K562 (cell line): ENCODE data around the gene RASL10B. TPM values are rescaled to one million over a fixed set of nuclear protein-coding genes. Genes with fewer than 3 reads are reported as not detected.

Source experiments
- ATAC-seq: fragments of 200-7000 bp; cut with Tn5 transposase; 3 replicates; pipeline ENCODE4 v1.9.1; 2020; ENCODE audit warnings: moderate library complexity
- BruUV-seq: library from RNA; stranded (reverse); fragments of 400-500 nt; replicated peaks from 2 replicates; lab custom pipeline; 2021; lab: Mats Ljungman, UMichigan
- CTCF ChIA-PET: fragments of 300-600 bp; formaldehyde crosslinking; extraction: SDS; loops from one replicate; lab custom pipeline; 2021; ENCODE audit warnings: low intra/inter-chr PET ratio; lab: Yijun Ruan, JAX
- POLR2A ChIA-PET: fragments of 300-600, 350-650 bp; sonication (Branson Sonifier 250); formaldehyde crosslinking; extraction: SDS; loops from one replicate; lab custom pipeline; 2021; ENCODE audit warnings: antibody characterized with exemption, inconsistent platforms; lab: Yijun Ruan, JAX
- DNase-seq, 4 experiments: peaks; one replicate each; pipeline versions ENCODE4 v3.0.0 to v3.0.0-alpha.2; 2011 to 2018; ENCODE audit warnings: low spot score in 3 of 4, mixed read lengths in 3 of 4; ENCODE audit errors: extremely low read depth in 1 of 4
- FAIRE-seq: peaks from 2 replicates; lab custom pipeline; 2011; peaks lifted over from hg19 to GRCh38; lab: Jason Lieb, UNC
- H2AFZ ChIP-seq: 2 replicates; pipeline ENCODE4 v1.6.0; 2011; ENCODE audit warnings: low read depth, low read length, control low read depth, inconsistent platforms
- H3K27ac ChIP-seq: fragments of 200-600 bp; 3 replicates; pipeline ENCODE4 v1.8.0; 2011; ENCODE audit warnings: low read depth, mild to moderate bottlenecking, control low read depth, inconsistent platforms, low read length, moderate library complexity, mixed read lengths; ENCODE audit errors: extremely low read depth
- H3K27me3 ChIP-seq, 2 experiments: fragments of 300-600 bp in 1 of 2; 2 replicates in 1 of 2; 3 replicates in 1 of 2; pipeline versions ENCODE4 v1.6.0 to v1.8.0; 2011; ENCODE audit warnings: inconsistent platforms in 2 of 2, low read length in 2 of 2, mild to moderate bottlenecking in 1 of 2, mixed read lengths in 1 of 2, moderate library complexity in 1 of 2; ENCODE audit not compliant: control insufficient read depth in 2 of 2, insufficient read depth in 2 of 2
- H3K36me3 ChIP-seq: fragments of 300-600 bp; 3 replicates; pipeline ENCODE4 v1.8.0; 2011; ENCODE audit warnings: mild to moderate bottlenecking, low read length, inconsistent platforms; ENCODE audit not compliant: control insufficient read depth, insufficient read depth
- H3K4me1 ChIP-seq, 2 experiments: fragments of 200-600 bp in 1 of 2; replicated peaks in 1 of 2; 2 replicates in 1 of 2; 3 replicates in 1 of 2; pipeline versions ENCODE4 v1.5.1 to v1.8.0; 2011; ENCODE audit warnings: inconsistent platforms in 2 of 2, low read length in 2 of 2, mild to moderate bottlenecking in 1 of 2, mixed read lengths in 1 of 2, moderate library complexity in 1 of 2; ENCODE audit not compliant: control insufficient read depth in 2 of 2, insufficient read depth in 2 of 2
- H3K4me2 ChIP-seq: 2 replicates; pipeline ENCODE4 v1.6.1; 2011; ENCODE audit warnings: low read length, control low read depth, inconsistent platforms, mixed read lengths; ENCODE audit not compliant: insufficient read depth
- H3K4me3 ChIP-seq: fragments of 200-600 bp; sonication (generic), shearing (Covaris generic); 2 replicates; pipeline ENCODE4 v1.5.1; 2016; ENCODE audit warnings: control low read depth, inconsistent platforms
- H3K79me2 ChIP-seq: fragments of 200-600 bp; 3 replicates; pipeline ENCODE4 v1.8.0; 2011; ENCODE audit warnings: low read length, inconsistent platforms; ENCODE audit not compliant: control insufficient read depth, insufficient read depth
- H3K9ac ChIP-seq, 2 experiments: 2 replicates each; pipeline versions ENCODE4 v1.6.0 to v1.6.1; 2011; ENCODE audit warnings: low read depth in 2 of 2, low read length in 2 of 2, control low read depth in 1 of 2, inconsistent platforms in 1 of 2, mild to moderate bottlenecking in 1 of 2, mixed read lengths in 1 of 2; ENCODE audit not compliant: insufficient read depth in 1 of 2
- H3K9me1 ChIP-seq: one replicate; pipeline ENCODE4 v1.6.0; 2011; ENCODE audit warnings: inconsistent platforms, mild to moderate bottlenecking, low read length, moderate library complexity; ENCODE audit not compliant: control insufficient read depth, insufficient read depth
- H3K9me3 ChIP-seq: replicated peaks from 2 replicates; pipeline ENCODE4 v1.5.1; 2011; ENCODE audit warnings: low read depth, low read length, inconsistent platforms; ENCODE audit not compliant: control insufficient read depth, insufficient read depth
- H4K20me1 ChIP-seq: replicated peaks from 2 replicates; pipeline ENCODE4 v1.6.1; 2011; ENCODE audit warnings: low read length, inconsistent platforms, mixed read lengths; ENCODE audit not compliant: control insufficient read depth, insufficient read depth
- ARHGAP35 ChIP-seq: fragments of 450-650 bp; IDR thresholded peaks from 2 replicates; pipeline ENCODE4 v1.6.1; 2018; ENCODE audit not compliant: partially characterized antibody
- CEBPG ChIP-seq, 3 experiments: fragments of 200-800 bp in 1 of 3; sonication (Bioruptor generic) in 1 of 3; sonication (generic) in 1 of 3; formaldehyde crosslinking in 1 of 3; IDR thresholded peaks in 2 of 3; conservative IDR thresholded peaks in 1 of 3; 2 replicates each; pipeline versions ENCODE4 v1.6.1 to v1.8.0; 2016 to 2022; ENCODE audit warnings: missing compliant biosample characterization in 2 of 3, missing genetic modification characterization in 2 of 3, mild to moderate bottlenecking in 1 of 3, missing genetic modification reagents in 1 of 3
- GABPB2 ChIP-seq: fragments of 250-450 bp; sonication (Bioruptor Pico); conservative IDR thresholded peaks from 2 replicates; pipeline ENCODE4 v1.5.1; 2021; ENCODE audit warnings: mild to moderate bottlenecking
- NR2C1 ChIP-seq, 2 experiments: fragments of 450-650 bp; IDR thresholded peaks; 2 replicates each; pipeline ENCODE4 v1.6.1; 2017; ENCODE audit warnings: mild to moderate bottlenecking in 2 of 2, antibody characterized with exemption in 1 of 2, inconsistent platforms in 1 of 2, missing compliant biosample characterization in 1 of 2, missing genetic modification characterization in 1 of 2
- WGBS: fragments of 100-300 bp; shearing (Covaris generic); methylation state at CpG from one replicate; pipeline ENCODE4 v1.1.6; 2016; ENCODE audit warnings: low coverage, mixed read lengths; ENCODE audit not compliant: insufficient coverage; ENCODE audit errors: missing lambda C conversion rate; 5-methylcytosine and 5-hydroxymethylcytosine counted together
- in situ Hi-C: fragments of 300-500 bp; cut with MboI; formaldehyde crosslinking; loops from 4 replicates; pipeline ENCODE4 v1.15.0; 2018; ENCODE audit warnings: inconsistent platforms, mixed read lengths
- intact Hi-C: fragments of 100-400 bp; cut with micrococcal nuclease; formaldehyde crosslinking; loops from 2 replicates; pipeline ENCODE4 v1.14.2; 2022
- polyA plus RNA-seq, 8 experiments: library from polyadenylated mRNA; depleted of rRNA in 4 of 8; stranded (reverse) in 5 of 8; unstranded in 3 of 8; fragments of >200 nt; fragmentation: Nextera tagmentation in 2 of 8; fragmentation: Illumina TruSeq in 1 of 8; extraction: Ambion mirVana in 2 of 8; extraction: Trizol in 1 of 8; gene quantifications; 2 replicates each; pipeline versions ENCODE4 v1.2.1 to v1.2.3, GENCODE V29; 2011 to 2014; ENCODE audit warnings: inconsistent platforms in 1 of 8, missing spikeins in 1 of 8
- total RNA-seq, 7 experiments: library from RNA; depleted of rRNA in 6 of 7; stranded (reverse); fragments of >200 nt in 6 of 7; fragmentation: Illumina TruSeq in 2 of 7; extraction: Trizol in 2 of 7; gene quantifications; 2 replicates each; pipeline versions ENCODE4 v1.2.1 to v1.2.3, GENCODE V29; 2011 to 2021; ENCODE audit warnings: low replicate concordance in 1 of 7
- TF ChIP-seq, protein P1 (sequence below): fragments of 450-650 bp; IDR thresholded peaks from 2 replicates; pipeline ENCODE4 v1.6.1; 2017; ENCODE audit warnings: antibody characterized with exemption

Gene RASL10B
- total and polyA plus RNA-seq, 9 of the 15 experiments (the other 6 are each of a cell fraction or from before 2014, with no cell fraction given) = 0.04 to 0.31 (median 0.14) TPM; not detected in 2

DNA sequence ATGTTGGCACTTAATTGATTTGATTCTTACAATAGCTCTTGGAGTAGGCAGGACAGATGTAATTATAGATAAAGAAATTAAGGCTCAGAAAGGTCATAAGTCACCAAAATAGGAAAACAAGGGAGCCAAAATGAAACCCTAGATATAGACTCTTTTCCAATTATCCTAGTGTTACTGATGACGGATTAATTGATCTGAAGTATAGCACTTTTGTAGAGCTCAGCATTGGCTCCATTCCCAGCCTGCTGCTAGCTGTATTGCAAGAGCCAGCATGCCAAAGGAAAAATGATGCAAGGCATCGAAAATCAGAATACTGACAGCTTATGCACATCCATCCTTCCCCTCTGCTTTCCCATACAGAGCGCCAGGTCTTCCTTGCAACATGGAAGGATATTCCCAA, 21.6 kb upstream of the RASL10B start:
- Histone ChIP-seq H3K9me1 (no peaks in the 10 kb centered on the region), H3K4me3 (no peak overlapping the region), H3K27ac (no peak overlapping the region), H3K27me3 (no peaks in the 10 kb centered on the region), H3K79me2 (no peaks in the 10 kb centered on the region), H4K20me1 (no peaks in the 10 kb centered on the region), H3K4me2 (no peak overlapping the region), H3K4me1 (no peaks in the 10 kb centered on the region), H3K9ac (no peak overlapping the region), H2AFZ (no peak overlapping the region), H3K36me3 (peaks cover 71% of the 10 kb centered on the region), H3K9me3 (no peaks in the 10 kb centered on the region)
- WGBS = 96% methylated on average over 3 of the region's 3 CpGs
- TF ChIP-seq NR2C1 (IDR thresholded peaks at IDR 0.05) (no peak), NR2C1 (tag; IDR thresholded peaks at IDR 0.05) (no peak), CEBPG (CRISPR knock-in tag; IDR thresholded peaks at IDR 0.05) (no peak), CEBPG (tag; conservative IDR thresholded peaks at IDR 0.05 in 1 of 2, IDR thresholded peaks at IDR 0.05 in 1 of 2) (0 out of 4 replicates have a peak, but pooled peaks of 1 of the 2 experiments have one; percentile 37), ARHGAP35 (no peak), GABPB2 (no peak)
- TF ChIP-seq, protein P1, sequence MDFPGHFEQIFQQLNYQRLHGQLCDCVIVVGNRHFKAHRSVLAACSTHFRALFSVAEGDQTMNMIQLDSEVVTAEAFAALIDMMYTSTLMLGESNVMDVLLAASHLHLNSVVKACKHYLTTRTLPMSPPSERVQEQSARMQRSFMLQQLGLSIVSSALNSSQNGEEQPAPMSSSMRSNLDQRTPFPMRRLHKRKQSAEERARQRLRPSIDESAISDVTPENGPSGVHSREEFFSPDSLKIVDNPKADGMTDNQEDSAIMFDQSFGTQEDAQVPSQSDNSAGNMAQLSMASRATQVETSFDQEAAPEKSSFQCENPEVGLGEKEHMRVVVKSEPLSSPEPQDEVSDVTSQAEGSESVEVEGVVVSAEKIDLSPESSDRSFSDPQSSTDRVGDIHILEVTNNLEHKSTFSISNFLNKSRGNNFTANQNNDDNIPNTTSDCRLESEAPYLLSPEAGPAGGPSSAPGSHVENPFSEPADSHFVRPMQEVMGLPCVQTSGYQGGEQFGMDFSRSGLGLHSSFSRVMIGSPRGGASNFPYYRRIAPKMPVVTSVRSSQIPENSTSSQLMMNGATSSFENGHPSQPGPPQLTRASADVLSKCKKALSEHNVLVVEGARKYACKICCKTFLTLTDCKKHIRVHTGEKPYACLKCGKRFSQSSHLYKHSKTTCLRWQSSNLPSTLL = no peak
- FAIRE-seq (no peak), ATAC-seq (no peak), DNase-seq (no peak)
- ChIA-PET CTCF (no interaction called here), POLR2A (interaction anchor here (0.8 to 1.0 kb wide), 2 partner anchors 9 to 54 kb away, joined by 3 read pairs; no protein-coding TSS in a partner anchor)
- no TSS peak for BruUV-seq
- intact Hi-C loops (no loop called here), in situ Hi-C loops (no loop called here)
